ENCODE measurements around the gene GINS1.

DNA sequence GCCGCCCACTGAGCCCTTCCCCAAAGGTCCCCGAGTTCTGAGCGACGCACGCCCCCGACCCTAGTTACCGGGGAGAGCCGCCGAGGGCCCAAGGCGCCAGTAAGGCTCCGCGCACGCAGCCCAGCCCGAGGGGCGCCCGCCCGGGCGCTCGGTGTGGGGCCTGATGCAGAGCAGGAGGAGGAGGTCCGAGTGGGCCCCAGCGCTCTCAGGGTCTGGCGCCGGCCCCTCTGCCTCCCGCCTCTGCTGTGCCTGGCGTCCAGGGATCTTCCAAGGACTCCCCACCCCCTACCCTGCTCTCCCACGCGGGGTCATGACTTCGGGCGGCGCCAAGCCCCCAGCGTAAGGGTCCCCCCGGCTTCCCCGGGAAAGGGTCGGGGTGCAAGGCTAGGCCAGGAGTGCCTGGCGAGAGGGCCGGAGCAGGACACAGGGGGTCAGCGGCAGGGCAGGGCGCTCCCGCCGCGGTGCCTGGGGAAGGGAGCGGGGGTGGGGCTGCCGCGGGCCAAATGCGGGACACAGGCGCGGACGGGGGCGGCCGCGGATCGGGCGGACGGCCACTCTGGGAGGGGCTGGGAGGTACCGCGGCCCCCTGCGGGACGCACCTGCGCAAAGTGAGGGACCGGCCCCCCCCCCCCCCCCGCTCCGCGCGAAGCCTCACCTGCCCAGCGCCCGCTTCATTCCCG, 17.5 kb upstream of the GINS1 start:
- TF ChIP-seq CTCF (IDR thresholded peaks at IDR 0.05) = no peak
- no peak for TF ChIP-seq EZH2 (IDR thresholded peaks at IDR 0.05; ENCODE audit: borderline replicate concordance, insufficient read depth, low read depth, low read length, poor library complexity, severe bottlenecking)

Data from B cell (primary cell).